H54 (cell line): ENCODE data around the gene KRTAP4-5.
"Not testable (repeated sequence)": the region's sequence is repeated elsewhere in the genome, so short reads cannot be mapped to it uniquely, and the experiment has no call there.

Source experiments
- DNase-seq: peaks from one replicate; pipeline ENCODE4 v3.0.0; 2011; ENCODE audit warnings: low spot score, mixed read lengths; ENCODE audit not compliant: insufficient read length
- FAIRE-seq: peaks from 3 replicates; lab custom pipeline; 2011; peaks lifted over from hg19 to GRCh38; lab: Jason Lieb, UNC
- POLR2A ChIP-seq: IDR thresholded peaks from 2 replicates; pipeline ENCODE4 v1.6.1; 2011; ENCODE audit warnings: low read depth, mild to moderate bottlenecking, low read length

Gene KRTAP4-5

GRCh38 chr17:41163828-41164227, 14.2 kb upstream of the KRTAP4-5 start:
- FAIRE-seq (peak; percentile 15), DNase-seq (no peak)
- no peak for TF ChIP-seq POLR2A

GRCh38 chr17:41160648-41161047, 11.0 kb upstream of the KRTAP4-5 start, which contains the start of gene KRTAP4-4:
KRTAP4-4 (minus strand) TSS chr17:41160748; CDS start chr17:41160691, 57 bp downstream.
- TF ChIP-seq POLR2A, result no peak
- no peak for FAIRE-seq
- no peak for DNase-seq

- not testable (repeated sequence) for DNase-seq, FAIRE-seq
These were observed 10.6 kb upstream of the KRTAP4-5 start for GRCh38 chr17:41160190-41160589.

GRCh38 chr17:41153856-41154255, 4.2 kb upstream of the KRTAP4-5 start:
- DNase-seq (no peak), FAIRE-seq (no peak)
- TF ChIP-seq POLR2A, result no peak

- no peak for TF ChIP-seq POLR2A
- no peak for FAIRE-seq
- no peak for DNase-seq
These were observed 1.9 kb upstream of the KRTAP4-5 start for GRCh38 chr17:41151525-41151924.

- FAIRE-seq (no peak), DNase-seq (no peak)
- no peak for TF ChIP-seq POLR2A
These were observed 401 bp upstream of the KRTAP4-5 start for GRCh38 chr17:41150026-41150425.

- DNase-seq, FAIRE-seq: not testable (repeated sequence)
These were observed 514 bp downstream of the KRTAP4-5 start for GRCh38 chr17:41148971-41149651.

GRCh38 chr17:41147531-41148204, 2.0 kb downstream of the KRTAP4-5 start:
- FAIRE-seq, result no peak
- TF ChIP-seq POLR2A, result no peak

GRCh38 chr17:41145261-41145660, 4.4 kb downstream of the KRTAP4-5 start:
- DNase-seq, result no peak
- TF ChIP-seq POLR2A, result no peak
- FAIRE-seq, result no peak

More at GRCh38 chr17:41147531-41148204, 2.0 kb downstream of the KRTAP4-5 start:
- DNase-seq, result no peak

- TF ChIP-seq POLR2A, result no peak
- DNase-seq (no peak), FAIRE-seq (no peak)
These were observed 4.8 kb downstream of the KRTAP4-5 start for GRCh38 chr17:41144846-41145245.

GRCh38 chr17:41141361-41141760, 8.3 kb downstream of the KRTAP4-5 start:
- FAIRE-seq (no peak), DNase-seq (no peak)
- TF ChIP-seq POLR2A, result no peak

- TF ChIP-seq POLR2A, result no peak
- DNase-seq (peak; percentile 26), FAIRE-seq (peak; percentile 66)
These were observed 9.1 kb downstream of the KRTAP4-5 start, which contains the start of gene KRTAP4-6 for GRCh38 chr17:41140360-41141131. KRTAP4-6 (minus strand) TSS chr17:41140544; CDS start chr17:41140487, 57 bp downstream.

GRCh38 chr17:41139865-41140264, 9.8 kb downstream of the KRTAP4-5 start:
- DNase-seq, FAIRE-seq: not testable (repeated sequence)
